Panc1 (cell line): ENCODE measurements around the gene LRP1B.

Source experiments
- CTCF ChIP-seq: fragments of 450-650 bp; IDR thresholded peaks from 2 replicates; pipeline ENCODE4 v1.5.1; 2017; ENCODE audit warnings: mild to moderate bottlenecking
- POLR2AphosphoS5 ChIP-seq: IDR thresholded peaks from 2 replicates; pipeline ENCODE4 v1.6.1; 2012; ENCODE audit warnings: mild to moderate bottlenecking, low read depth, low read length, moderate library complexity
- REST ChIP-seq, 2 experiments: IDR thresholded peaks; 2 replicates each; pipeline ENCODE4 v1.6.1; 2011 to 2012; ENCODE audit warnings: low read depth in 2 of 2, control low read depth in 1 of 2, low read length in 1 of 2, mild to moderate bottlenecking in 1 of 2, moderate library complexity in 1 of 2; ENCODE audit not compliant: insufficient read depth in 1 of 2
- TCF7L2 ChIP-seq: IDR thresholded peaks from 2 replicates; pipeline ENCODE4 v1.6.1; 2011; ENCODE audit warnings: mild to moderate bottlenecking, low read depth, low read length, inconsistent platforms

- TF ChIP-seq TCF7L2 (no peak), CTCF (no peak), POLR2AphosphoS5 (no peak), REST (IDR thresholded peaks at IDR 0.05; ENCODE audit: insufficient read depth in 1 of 2, low read depth in 2 of 2, low read length in 1 of 2) (no peak)
Observed at GRCh38 chr2:141133883-141134282, 996.9 kb downstream of the LRP1B start.
